Naive B cell (primary cell): Measurements from ENCODE around the gene ZNF92. TPM values are rescaled to one million over a fixed set of nuclear protein-coding genes. Genes with fewer than 3 reads are reported as not detected.
"Not testable (repeated sequence)": the region's sequence is repeated elsewhere in the genome, so short reads cannot be mapped to it uniquely, and the experiment has no call there.

Experiments
- ATAC-seq, 2 donors: fragments of 150-1000 bp; cut with Tn5 transposase; 2 replicates each; pipeline ENCODE4 v1.10.0; 2021; ENCODE audit warnings: low read depth in 2 of 2, mild to moderate bottlenecking in 2 of 2, moderate library complexity in 2 of 2
- DNase-seq: peaks from one replicate; pipeline ENCODE4 v3.0.0; 2022
- H3K27ac Mint-ChIP-seq, 6 donors: one replicate each; pipeline ENCODE4 v1.8.0; 2020 to 2022; ENCODE audit warnings: mild to moderate bottlenecking in 6 of 6, mixed read lengths in 6 of 6, moderate library complexity in 5 of 6, inconsistent platforms in 2 of 6
- H3K27me3 Mint-ChIP-seq, 3 donors: one replicate each; pipeline ENCODE4 v1.8.0; 2021 to 2022; ENCODE audit warnings: mixed read lengths in 3 of 3, mild to moderate bottlenecking in 1 of 3
- H3K36me3 Mint-ChIP-seq, 2 donors: one replicate each; pipeline ENCODE4 v1.8.0; 2020 to 2022; ENCODE audit warnings: mixed read lengths in 2 of 2, inconsistent platforms in 1 of 2, mild to moderate bottlenecking in 1 of 2
- H3K4me1 Mint-ChIP-seq, 3 donors: one replicate each; pipeline ENCODE4 v1.8.0; 2020 to 2022; ENCODE audit warnings: mixed read lengths in 3 of 3, inconsistent platforms in 1 of 3, mild to moderate bottlenecking in 1 of 3, moderate library complexity in 1 of 3
- H3K4me3 Mint-ChIP-seq, 8 donors: one replicate each; pipeline ENCODE4 v1.8.0; 2020 to 2022; ENCODE audit warnings: mild to moderate bottlenecking in 8 of 8, mixed read lengths in 8 of 8, moderate library complexity in 8 of 8, inconsistent platforms in 2 of 8
- H3K9me3 Mint-ChIP-seq, 7 donors: one replicate each; pipeline ENCODE4 v1.8.0; 2020 to 2022; ENCODE audit warnings: mixed read lengths in 7 of 7, mild to moderate bottlenecking in 5 of 7, inconsistent platforms in 2 of 7, moderate library complexity in 1 of 7
- polyA plus RNA-seq, 6 donors: library from polyadenylated mRNA; unstranded; fragments of 300-500 nt; fragmentation: Illumina TruSeq; gene quantifications; one replicate each; pipeline ENCODE4 v1.2.3, GENCODE V29; 2021; ENCODE audit warnings: low read depth in 6 of 6

The ZNF92 gene
- polyA plus RNA-seq, 6 donors from 2014 or later, result 45.2 to 82.6 (median 74.5) TPM

- peaks cover 0 to 14% (median 5%) of the 10 kb centered on the region in 3 donors for H3K27me3 Mint-ChIP-seq
Measured at GRCh38 chr7:65434307-65434706, 60.7 kb downstream of the ZNF92 start.

DNA sequence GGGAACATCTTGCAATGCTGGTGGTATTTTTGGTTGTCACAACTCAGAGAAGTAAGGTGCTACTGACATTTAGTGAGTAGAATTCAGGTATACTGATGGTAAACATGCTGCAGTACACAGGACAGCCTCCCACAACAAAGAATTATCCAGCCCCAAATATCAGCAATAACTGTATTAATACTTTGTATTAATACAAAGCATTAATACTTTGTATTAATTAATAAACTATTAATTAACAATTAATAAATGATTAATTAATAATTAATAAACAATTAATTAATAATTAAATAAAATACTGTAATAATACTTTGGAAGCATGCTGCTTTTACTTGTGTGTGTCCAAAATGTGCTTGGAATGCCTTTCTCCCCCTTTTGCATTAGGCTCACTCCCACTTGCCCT lies 62.5 kb downstream of the ZNF92 start:
- Mint-ChIP-seq H3K9me3 (peaks cover 0 to 3% (median 0%) of the 10 kb centered on the region in 7 donors), H3K4me3 (no peak overlapping the region), H3K27ac (peak overlapping the region in 1 of 6 donors; percentile 19), H3K27me3 (peaks cover 0 to 14% (median 5%) of the 10 kb centered on the region in 3 donors), H3K36me3 (peaks cover 0 to 7% of the 10 kb centered on the region in 2 donors), H3K4me1 (peaks cover 4 to 12% (median 5%) of the 10 kb centered on the region in 3 donors)
- no peak for DNase-seq
- no peak for ATAC-seq

More at GRCh38 chr7:65434307-65434706, 60.7 kb downstream of the ZNF92 start:
- peak overlapping the region in 2 of 6 donors; percentile 7 to 13 for H3K27ac Mint-ChIP-seq
- H3K9me3 Mint-ChIP-seq, result peaks cover 0 to 3% (median 2%) of the 10 kb centered on the region in 7 donors
- ATAC-seq (no peak), DNase-seq (no peak)
- peaks cover 0 to 7% of the 10 kb centered on the region in 2 donors for H3K36me3 Mint-ChIP-seq
- H3K4me3 Mint-ChIP-seq, result no peak overlapping the region
- peaks cover 4 to 12% (median 6%) of the 10 kb centered on the region in 3 donors for H3K4me1 Mint-ChIP-seq

DNA sequence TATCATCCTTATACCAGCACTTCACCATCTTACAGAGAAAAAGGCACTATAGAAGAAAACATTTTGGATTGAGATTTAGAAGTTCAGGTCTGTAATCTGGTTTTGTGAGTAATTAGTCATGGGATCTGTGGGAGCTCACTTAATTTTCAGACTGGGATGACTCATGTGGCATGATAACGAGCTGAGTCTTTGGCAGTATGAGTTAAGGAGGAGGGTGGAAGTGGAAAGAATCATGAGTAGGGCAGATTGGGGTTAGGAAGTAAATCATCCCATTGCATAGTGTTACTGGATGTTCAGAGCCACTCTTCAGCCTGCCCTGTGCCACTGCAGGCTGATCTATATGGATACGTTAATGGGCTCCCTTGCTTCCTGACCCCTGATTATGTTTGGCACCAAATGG lies 64.9 kb downstream of the ZNF92 start:
- peaks cover 0 to 1% of the 10 kb centered on the region in 2 donors for H3K36me3 Mint-ChIP-seq
- ATAC-seq, result no peak

DNA sequence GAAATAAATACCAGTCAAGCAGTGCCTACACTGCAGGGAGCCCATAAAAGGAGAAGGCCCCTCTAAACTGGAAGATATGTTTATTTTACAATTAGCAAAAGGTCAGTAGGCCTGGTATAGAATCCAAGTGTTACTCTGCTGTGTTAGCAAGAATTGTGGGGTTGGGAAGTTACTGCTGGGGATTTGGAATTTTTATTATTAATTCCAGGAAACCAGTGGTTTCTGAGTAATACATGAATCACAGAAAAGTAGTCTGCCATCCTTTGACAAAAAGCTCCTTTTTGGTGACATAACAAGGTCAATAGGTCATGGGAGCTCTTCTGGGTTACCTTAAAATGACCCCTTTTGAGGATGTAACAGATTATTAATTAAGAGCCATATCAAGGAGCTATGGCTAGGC lies 67.4 kb downstream of the ZNF92 start:
- Mint-ChIP-seq H3K4me1 (peaks cover 0 to 10% (median 0%) of the 10 kb centered on the region in 3 donors), H3K36me3 (no peaks in the 10 kb centered on the region), H3K27me3 (peaks cover under 1 to 5% (median 5%) of the 10 kb centered on the region in 3 donors), H3K4me3 (no peak overlapping the region), H3K27ac (no peak overlapping the region), H3K9me3 (peaks cover 0 to 3% (median 0%) of the 10 kb centered on the region in 7 donors)
- DNase-seq, result no peak
- no peak for ATAC-seq

More for the DNA sequence above, 64.9 kb downstream of the ZNF92 start:
- H3K27me3 Mint-ChIP-seq, result peaks cover 5 to 8% (median 5%) of the 10 kb centered on the region in 3 donors
- H3K4me1 Mint-ChIP-seq, result peaks cover under 1 to 7% (median under 1%) of the 10 kb centered on the region in 3 donors
- H3K4me3 Mint-ChIP-seq, result no peak overlapping the region
- DNase-seq, result no peak
- peaks cover 0 to 3% (median 0%) of the 10 kb centered on the region in 7 donors for H3K9me3 Mint-ChIP-seq
- H3K27ac Mint-ChIP-seq, result no peak overlapping the region

DNA sequence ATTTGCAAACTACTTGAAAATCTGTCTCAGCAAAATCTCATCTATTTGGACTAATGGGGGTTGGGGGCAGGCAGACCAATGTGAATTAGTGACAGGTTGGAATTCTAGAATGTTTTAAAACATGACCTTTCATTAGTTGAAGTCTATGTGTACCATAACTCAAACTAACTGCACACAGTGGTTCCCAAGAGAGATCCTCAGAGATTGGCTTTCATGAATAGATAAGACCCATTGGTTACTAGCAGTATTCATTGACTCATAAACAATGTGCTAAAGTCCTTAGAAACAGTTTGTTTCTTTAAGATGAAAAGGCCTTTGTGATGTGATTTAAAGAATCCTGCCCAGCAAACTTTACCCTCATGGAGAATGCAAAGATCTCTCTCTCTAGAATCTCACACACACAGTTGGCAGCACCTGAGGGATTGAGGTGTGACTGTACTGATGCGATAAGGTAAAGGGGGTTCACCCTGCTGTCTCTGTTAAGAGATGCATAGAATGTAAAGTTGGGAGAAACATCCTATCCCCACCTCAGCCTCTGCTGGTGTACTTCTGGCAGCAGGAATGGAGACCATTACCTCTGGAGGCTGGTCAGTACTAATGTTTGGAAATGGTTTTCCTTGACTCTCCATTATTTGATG lies 70.7 kb downstream of the ZNF92 start:
- Mint-ChIP-seq H3K36me3 (peaks cover 0 to 9% of the 10 kb centered on the region in 2 donors), H3K4me3 (no peak overlapping the region)

DNA sequence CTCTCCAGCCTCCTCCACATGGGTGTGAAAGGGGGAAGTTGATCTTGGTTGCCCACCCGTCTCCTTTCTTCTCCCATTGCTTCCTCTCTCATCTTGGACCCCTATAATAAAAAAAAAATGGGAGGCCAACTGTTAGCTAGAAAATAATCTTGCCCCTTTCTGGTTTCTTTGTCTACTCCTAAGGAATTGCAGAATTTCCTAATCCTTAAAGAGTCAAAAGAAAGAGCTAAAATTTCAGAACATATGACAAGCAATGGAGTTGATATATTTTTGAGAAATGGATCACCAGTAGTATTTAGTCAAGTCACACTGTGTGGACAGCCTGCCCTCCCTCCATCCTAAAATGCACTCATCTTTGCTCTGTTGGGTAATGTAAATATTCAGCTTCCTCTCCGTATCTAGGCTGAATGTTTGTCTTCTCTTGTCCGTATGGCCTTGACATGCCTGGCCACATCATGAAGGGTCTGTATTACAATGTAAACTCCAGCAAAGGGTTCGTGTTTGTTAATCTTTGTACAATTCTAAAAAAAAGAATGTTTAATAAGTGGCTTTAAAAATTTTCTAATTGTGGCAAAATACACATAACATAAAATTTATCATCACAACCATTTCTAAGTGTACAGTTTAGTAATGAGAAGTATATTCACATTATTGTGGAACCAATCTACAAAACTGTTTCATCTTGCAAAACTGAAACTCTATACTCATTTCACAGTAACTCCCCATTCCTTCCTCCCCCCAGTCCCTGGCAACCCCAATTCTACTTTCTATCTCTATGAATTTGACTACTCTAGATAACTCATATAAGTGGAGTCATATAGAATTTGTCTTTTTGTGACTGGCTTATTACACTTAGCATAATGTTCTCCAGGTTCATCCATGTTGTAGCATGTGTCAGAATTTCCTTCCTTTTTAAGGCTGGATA lies 71.5 kb downstream of the ZNF92 start:
- Mint-ChIP-seq H3K4me3 (no peak overlapping the region), H3K4me1 (peaks cover 9 to 16% (median 16%) of the 10 kb centered on the region in 3 donors), H3K27me3 (peaks cover 0 to 5% (median 0%) of the 10 kb centered on the region in 3 donors), H3K36me3 (peaks cover 0 to 14% of the 10 kb centered on the region in 2 donors), H3K27ac (no peak overlapping the region), H3K9me3 (peaks cover 5 to 10% (median 8%) of the 10 kb centered on the region in 7 donors)
- no peak for ATAC-seq
- no peak for DNase-seq

More for the DNA sequence above, 70.7 kb downstream of the ZNF92 start:
- Mint-ChIP-seq H3K9me3 (peaks cover 5 to 10% (median 8%) of the 10 kb centered on the region in 7 donors), H3K27ac (no peak overlapping the region), H3K27me3 (peaks cover 0 to 5% (median 0%) of the 10 kb centered on the region in 3 donors), H3K4me1 (peaks cover 3 to 10% (median 8%) of the 10 kb centered on the region in 3 donors)
- DNase-seq, result no peak
- ATAC-seq, result no peak

- peaks cover 14 to 27% (median 23%) of the 10 kb centered on the region in 3 donors for H3K4me1 Mint-ChIP-seq
- peaks cover 0 to 14% of the 10 kb centered on the region in 2 donors for H3K36me3 Mint-ChIP-seq
- not testable (repeated sequence) for H3K4me3 Mint-ChIP-seq, H3K9me3 Mint-ChIP-seq, H3K27me3 Mint-ChIP-seq, ATAC-seq, DNase-seq, H3K27ac Mint-ChIP-seq
Measured at GRCh38 chr7:65447041-65447440, 73.4 kb downstream of the ZNF92 start.

GRCh38 chr7:65448816-65449504 lies 75.3 kb downstream of the ZNF92 start:
- Mint-ChIP-seq H3K27me3 (peaks cover 0 to 5% (median 3%) of the 10 kb centered on the region in 3 donors), H3K36me3 (peaks cover 0 to 14% of the 10 kb centered on the region in 2 donors), H3K27ac (peak overlapping the region in 2 of 6 donors; percentile 3 to 87), H3K4me1 (peaks cover 14 to 39% (median 32%) of the 10 kb centered on the region in 3 donors), H3K9me3 (peaks cover 5 to 10% (median 6%) of the 10 kb centered on the region in 7 donors), H3K4me3 (peak overlapping the region in 1 of 8 donors; percentile 69)
- DNase-seq (no peak), ATAC-seq (no peak)

- Mint-ChIP-seq H3K4me3 (peak overlapping the region in 3 of 8 donors; percentile 10 to 69 (median 46)), H3K36me3 (peaks cover 0 to 14% of the 10 kb centered on the region in 2 donors), H3K27me3 (peaks cover 0 to 5% (median 3%) of the 10 kb centered on the region in 3 donors), H3K27ac (no peak overlapping the region), H3K9me3 (peaks cover 4 to 10% (median 6%) of the 10 kb centered on the region in 7 donors), H3K4me1 (peaks cover 15 to 43% (median 37%) of the 10 kb centered on the region in 3 donors)
- no peak for ATAC-seq
- DNase-seq, result no peak
Measured at GRCh38 chr7:65449505-65449852, 75.8 kb downstream of the ZNF92 start.
